Central memory CD8-positive, alpha-beta T cell (primary cell): ENCODE results near the gene MRO.

ENCODE experiments used
- ATAC-seq: fragments of 150-1000 bp; cut with Tn5 transposase; replicated peaks from 2 replicates; pipeline ENCODE4 v1.10.0; 2022; ENCODE audit warnings: mild to moderate bottlenecking, moderate FRiP score, moderate number of reproducible peaks; ENCODE audit not compliant: poor library complexity, severe bottlenecking; ENCODE audit errors: extremely low read depth
- DNase-seq, 2 donors: peaks; one replicate each; pipeline ENCODE4 v3.0.0; 2021; ENCODE audit warnings: low spot score in 2 of 2
- H3K27ac Mint-ChIP-seq: one replicate; pipeline ENCODE4 v1.8.0; 2022; ENCODE audit warnings: low read depth, mild to moderate bottlenecking, moderate library complexity, mixed read lengths
- H3K27me3 Mint-ChIP-seq: one replicate; pipeline ENCODE4 v1.8.0; 2022; ENCODE audit warnings: mixed read lengths
- H3K36me3 Mint-ChIP-seq: one replicate; pipeline ENCODE4 v1.8.0; 2022; ENCODE audit warnings: mild to moderate bottlenecking, moderate library complexity, mixed read lengths; ENCODE audit not compliant: insufficient read depth
- H3K4me1 Mint-ChIP-seq: one replicate; pipeline ENCODE4 v1.8.0; 2022; ENCODE audit warnings: mixed read lengths
- H3K4me3 Mint-ChIP-seq: one replicate; pipeline ENCODE4 v1.8.0; 2022; ENCODE audit warnings: mild to moderate bottlenecking, moderate library complexity, mixed read lengths
- H3K9me3 Mint-ChIP-seq: one replicate; pipeline ENCODE4 v1.8.0; 2022; ENCODE audit warnings: mixed read lengths

The MRO gene

GRCh38 chr18:50775726-50776125 is 44.1 kb downstream of the MRO start:
- Mint-ChIP-seq H3K4me1 (no peaks in the 10 kb centered on the region), H3K36me3 (no peaks in the 10 kb centered on the region), H3K9me3 (no peaks in the 10 kb centered on the region), H3K27me3 (peaks cover 61% of the 10 kb centered on the region), H3K27ac (no peak overlapping the region), H3K4me3 (no peak overlapping the region)
- DNase-seq (no peak), ATAC-seq (no peak)

DNA sequence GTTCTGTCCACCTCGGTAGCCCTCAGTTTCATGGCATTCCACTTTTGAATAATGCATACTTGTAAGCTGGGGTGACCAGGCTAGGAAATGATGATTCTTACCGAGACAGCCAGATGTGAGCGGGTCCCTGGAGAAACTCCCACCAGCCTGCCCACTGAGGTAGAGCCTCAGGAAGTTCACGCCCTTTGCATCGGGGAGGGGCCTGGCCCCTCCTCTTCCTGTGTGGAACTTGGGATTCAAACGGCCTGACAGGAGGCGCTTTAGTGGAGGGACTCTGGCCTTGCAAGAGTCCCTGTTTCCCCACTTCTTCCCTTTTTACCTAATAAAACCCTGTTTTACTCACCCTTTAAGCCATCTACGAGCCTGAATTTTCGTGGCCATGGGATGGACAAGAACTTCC is 44.6 kb downstream of the MRO start:
- Mint-ChIP-seq H3K4me1 (no peaks in the 10 kb centered on the region), H3K27ac (no peak overlapping the region), H3K9me3 (no peaks in the 10 kb centered on the region), H3K27me3 (peaks cover 63% of the 10 kb centered on the region), H3K4me3 (no peak overlapping the region), H3K36me3 (no peaks in the 10 kb centered on the region)
- DNase-seq (no peak), ATAC-seq (no peak)

DNA sequence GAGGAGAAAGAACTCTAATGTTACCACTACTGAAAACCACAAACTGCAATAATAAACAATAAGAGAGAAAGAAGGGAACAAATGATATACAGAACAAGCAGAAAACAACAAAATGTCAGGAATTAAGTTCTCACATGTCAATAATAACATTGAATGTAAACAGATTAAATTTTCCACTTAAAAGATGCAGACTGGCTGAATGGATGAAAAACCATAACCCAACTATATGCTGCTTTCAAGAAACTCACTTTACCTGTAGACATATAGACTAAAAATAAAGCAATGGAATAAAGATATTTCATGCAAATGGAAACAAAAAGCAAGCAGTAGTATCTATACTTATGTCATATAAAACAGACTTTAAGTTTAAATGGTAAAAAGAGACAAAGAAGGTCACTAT is 50.4 kb downstream of the MRO start:
- DNase-seq (no peak), ATAC-seq (no peak)
- H3K9me3 Mint-ChIP-seq, result peaks cover 17% of the 10 kb centered on the region
- H3K27ac Mint-ChIP-seq, result no peak overlapping the region
- no peak overlapping the region for H3K4me3 Mint-ChIP-seq
- H3K27me3 Mint-ChIP-seq, result peaks cover 75% of the 10 kb centered on the region
- H3K36me3 Mint-ChIP-seq, result no peaks in the 10 kb centered on the region
- H3K4me1 Mint-ChIP-seq, result no peaks in the 10 kb centered on the region

DNA sequence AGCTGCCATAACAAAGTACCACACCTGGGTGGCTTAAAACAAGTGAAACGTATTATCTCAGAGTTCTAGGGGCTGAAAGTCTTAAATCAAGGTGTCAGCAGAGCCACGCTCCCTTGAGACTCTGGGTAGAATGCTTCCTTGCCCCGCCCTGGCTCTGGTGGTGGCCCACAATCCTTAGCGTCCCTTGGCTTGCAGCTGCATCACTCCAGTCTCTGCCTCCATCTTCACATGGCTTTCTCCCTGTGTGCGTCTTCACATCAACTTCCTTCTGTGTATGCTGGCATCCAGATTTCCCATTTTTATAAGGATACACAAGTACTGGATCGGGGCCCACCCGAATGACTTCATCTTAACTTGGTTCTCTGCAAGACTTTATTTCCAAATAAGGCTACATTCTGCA is 62.5 kb downstream of the MRO start:
- Mint-ChIP-seq H3K27ac (no peak overlapping the region), H3K36me3 (no peaks in the 10 kb centered on the region), H3K4me3 (no peak overlapping the region), H3K27me3 (peaks cover 53% of the 10 kb centered on the region), H3K9me3 (peaks cover 5% of the 10 kb centered on the region), H3K4me1 (no peaks in the 10 kb centered on the region)
- no peak for DNase-seq
- no peak for ATAC-seq

DNA sequence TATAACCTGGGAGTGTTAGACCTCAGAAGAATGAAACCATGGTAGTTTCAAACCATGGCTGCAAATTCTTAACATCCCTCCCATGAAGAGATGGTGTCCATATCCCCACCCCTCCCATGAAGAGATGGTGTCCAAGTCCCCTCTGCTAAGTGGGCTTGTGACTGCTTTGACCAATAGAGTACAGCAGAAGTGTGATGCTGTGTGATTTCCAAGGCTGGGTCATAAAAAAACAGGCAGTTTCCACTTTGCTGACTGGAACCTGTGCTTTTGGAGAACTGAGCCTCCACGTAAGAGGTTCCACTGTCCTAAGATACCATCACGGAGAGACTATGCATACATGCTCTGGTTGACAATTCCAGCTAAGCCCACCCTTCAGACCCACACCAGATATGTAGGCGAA is 65.5 kb downstream of the MRO start:
- Mint-ChIP-seq H3K4me3 (no peak overlapping the region), H3K4me1 (no peaks in the 10 kb centered on the region), H3K27ac (no peak overlapping the region), H3K27me3 (peaks cover 63% of the 10 kb centered on the region), H3K36me3 (no peaks in the 10 kb centered on the region), H3K9me3 (no peaks in the 10 kb centered on the region)
- DNase-seq (no peak), ATAC-seq (no peak)

DNA sequence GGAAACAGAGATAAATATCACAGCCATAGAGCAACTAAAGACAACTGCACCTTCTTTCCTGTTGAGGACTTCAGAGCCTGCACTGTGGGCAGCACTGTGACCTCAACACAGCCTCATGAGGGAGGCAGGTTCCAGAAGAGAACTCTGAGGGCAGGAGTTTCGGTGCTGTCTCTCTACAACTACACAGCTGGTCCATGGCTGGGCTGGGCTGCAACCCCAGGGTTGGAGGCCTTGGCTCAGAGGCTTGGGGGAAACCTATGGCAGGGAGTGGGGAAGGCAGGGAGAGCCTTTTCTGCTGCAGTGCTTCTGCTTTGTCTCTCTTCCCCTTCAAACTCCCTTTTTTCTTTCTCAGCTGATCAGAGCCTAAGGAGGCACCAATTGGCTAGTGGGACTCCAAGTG is 66.5 kb downstream of the MRO start:
- Mint-ChIP-seq H3K27ac (no peak overlapping the region), H3K9me3 (no peaks in the 10 kb centered on the region), H3K4me3 (no peak overlapping the region), H3K4me1 (no peaks in the 10 kb centered on the region), H3K36me3 (no peaks in the 10 kb centered on the region), H3K27me3 (peaks cover 71% of the 10 kb centered on the region)
- DNase-seq (no peak), ATAC-seq (no peak)

GRCh38 chr18:50751947-50752346 is 67.9 kb downstream of the MRO start:
- Mint-ChIP-seq H3K4me1 (no peaks in the 10 kb centered on the region), H3K27ac (no peak overlapping the region), H3K4me3 (no peak overlapping the region), H3K36me3 (no peaks in the 10 kb centered on the region), H3K9me3 (no peaks in the 10 kb centered on the region), H3K27me3 (peaks cover 62% of the 10 kb centered on the region)
- no peak for DNase-seq
- ATAC-seq, result no peak

GRCh38 chr18:50751490-50751889 is 68.3 kb downstream of the MRO start:
- DNase-seq, result no peak
- H3K4me1 Mint-ChIP-seq, result no peaks in the 10 kb centered on the region
- no peaks in the 10 kb centered on the region for H3K9me3 Mint-ChIP-seq
- no peak overlapping the region for H3K4me3 Mint-ChIP-seq
- H3K27ac Mint-ChIP-seq, result no peak overlapping the region
- no peaks in the 10 kb centered on the region for H3K36me3 Mint-ChIP-seq
- ATAC-seq, result no peak
- H3K27me3 Mint-ChIP-seq, result peaks cover 61% of the 10 kb centered on the region

GRCh38 chr18:50750546-50750945 is 69.3 kb downstream of the MRO start:
- no peak for DNase-seq
- Mint-ChIP-seq H3K36me3 (no peaks in the 10 kb centered on the region), H3K27me3 (peaks cover 61% of the 10 kb centered on the region), H3K27ac (no peak overlapping the region), H3K4me1 (no peaks in the 10 kb centered on the region), H3K4me3 (no peak overlapping the region), H3K9me3 (no peaks in the 10 kb centered on the region)
- ATAC-seq, result no peak

GRCh38 chr18:50749945-50750344 is 69.9 kb downstream of the MRO start:
- no peak for ATAC-seq
- H3K9me3 Mint-ChIP-seq, result no peaks in the 10 kb centered on the region
- no peaks in the 10 kb centered on the region for H3K4me1 Mint-ChIP-seq
- H3K27ac Mint-ChIP-seq, result no peak overlapping the region
- H3K27me3 Mint-ChIP-seq, result peaks cover 58% of the 10 kb centered on the region
- no peak overlapping the region for H3K4me3 Mint-ChIP-seq
- H3K36me3 Mint-ChIP-seq, result no peaks in the 10 kb centered on the region
- no peak for DNase-seq

DNA sequence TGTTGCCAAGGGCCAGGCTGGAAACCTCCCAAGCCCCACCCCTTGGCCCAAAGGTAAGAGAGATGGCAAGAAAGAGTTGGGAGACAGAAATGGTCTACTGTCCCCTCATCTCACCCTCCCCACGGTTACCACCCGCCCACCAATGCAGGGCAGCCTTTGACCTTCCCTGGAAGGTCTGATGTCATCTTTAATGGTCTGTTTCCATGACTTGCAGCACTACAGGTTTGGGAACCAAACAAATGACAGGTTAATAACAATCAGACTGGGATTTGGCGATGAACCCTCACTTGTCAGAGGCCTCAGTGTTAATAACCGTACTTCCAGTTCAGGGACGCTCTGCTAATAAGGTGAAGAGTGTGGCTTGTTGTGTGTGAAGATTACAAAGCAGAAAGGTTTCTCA is 70.4 kb downstream of the MRO start:
- peaks cover 56% of the 10 kb centered on the region for H3K27me3 Mint-ChIP-seq

GRCh38 chr18:50748243-50749229 is 71.3 kb downstream of the MRO start:
- H3K4me3 Mint-ChIP-seq, result no peak overlapping the region
- H3K27me3 Mint-ChIP-seq, result peaks cover 60% of the 10 kb centered on the region
- H3K36me3 Mint-ChIP-seq, result no peaks in the 10 kb centered on the region
- no peaks in the 10 kb centered on the region for H3K4me1 Mint-ChIP-seq
- ATAC-seq (no peak), DNase-seq (no peak)
- H3K9me3 Mint-ChIP-seq, result no peaks in the 10 kb centered on the region
- no peak overlapping the region for H3K27ac Mint-ChIP-seq

More for the DNA sequence above, 70.4 kb downstream of the MRO start:
- DNase-seq (no peak), ATAC-seq (no peak)
- H3K9me3 Mint-ChIP-seq, result no peaks in the 10 kb centered on the region
- H3K36me3 Mint-ChIP-seq, result no peaks in the 10 kb centered on the region
- no peak overlapping the region for H3K4me3 Mint-ChIP-seq
- H3K27ac Mint-ChIP-seq, result no peak overlapping the region
- no peaks in the 10 kb centered on the region for H3K4me1 Mint-ChIP-seq

DNA sequence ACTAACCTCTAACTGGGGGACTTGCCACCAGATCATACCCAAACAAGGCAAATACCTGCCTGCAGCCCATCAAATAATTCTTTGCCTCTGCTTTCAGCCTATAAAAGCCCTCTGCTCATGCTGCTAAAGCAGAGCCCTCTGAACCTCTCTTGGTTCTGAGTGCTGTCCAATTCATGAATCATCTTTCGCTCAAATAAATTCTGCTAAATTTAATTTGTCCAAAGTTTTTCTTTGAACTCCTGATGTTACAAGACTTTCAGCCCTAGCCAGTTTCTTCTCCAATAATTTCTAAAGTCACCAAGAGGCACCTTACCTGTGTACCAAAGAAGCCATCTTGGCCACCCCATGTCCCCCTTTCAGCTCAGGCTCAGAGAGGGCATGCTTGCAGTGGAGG is 72.0 kb downstream of the MRO start:
- H3K36me3 Mint-ChIP-seq, result no peaks in the 10 kb centered on the region

More for the DNA sequence above, 72.0 kb downstream of the MRO start:
- ATAC-seq, result no peak
- H3K27ac Mint-ChIP-seq, result no peak overlapping the region
- H3K9me3 Mint-ChIP-seq, result no peaks in the 10 kb centered on the region
- no peak for DNase-seq
- no peak overlapping the region for H3K4me3 Mint-ChIP-seq
- H3K4me1 Mint-ChIP-seq, result no peaks in the 10 kb centered on the region
- H3K27me3 Mint-ChIP-seq, result peaks cover 62% of the 10 kb centered on the region
